HG03558 (cell line): ENCODE results near the gene ISLR.

Experiments used
- ATAC-seq: cut with Tn5 transposase; IDR thresholded peaks from one replicate; pipeline ENCODE4 v1.9.1; 2021; ENCODE audit warnings: moderate number of reproducible peaks; ENCODE audit not compliant: unreplicated experiment; ENCODE audit errors: extremely low read depth

Gene ISLR

GRCh38 chr15:74192751-74193150 lies 19.2 kb downstream of the ISLR start:
- ATAC-seq: no peak

- ATAC-seq: no peak
These were observed 19.8 kb downstream of the ISLR start for GRCh38 chr15:74193299-74193718.

GRCh38 chr15:74193905-74194304 lies 20.4 kb downstream of the ISLR start:
- no peak for ATAC-seq

- no peak for ATAC-seq
These were observed 21.4 kb downstream of the ISLR start for GRCh38 chr15:74194572-74195559.

- ATAC-seq: no peak
These were observed 22.7 kb downstream of the ISLR start for GRCh38 chr15:74196175-74196574.

- no peak for ATAC-seq
These were observed 23.9 kb downstream of the ISLR start for GRCh38 chr15:74197176-74197965.

GRCh38 chr15:74199297-74199652 lies 25.8 kb downstream of the ISLR start:
- ATAC-seq: no peak

- ATAC-seq: no peak
These were observed 26.9 kb downstream of the ISLR start for GRCh38 chr15:74200412-74200815.

GRCh38 chr15:74200871-74201419 lies 27.4 kb downstream of the ISLR start:
- no peak for ATAC-seq

- no peak for ATAC-seq
These were observed 28.4 kb downstream of the ISLR start for GRCh38 chr15:74201710-74202420.

- ATAC-seq: no peak
These were observed 29.2 kb downstream of the ISLR start, which contains the start of gene STRA6 for GRCh38 chr15:74202452-74203401. Gene STRA6, minus strand, starts transcription at chr15:74202787. Its CDS starts 520 bp downstream, at chr15:74202267.

GRCh38 chr15:74203914-74204431 lies 30.5 kb downstream of the ISLR start:
- ATAC-seq: no peak

- ATAC-seq: no peak
These were observed 32.1 kb downstream of the ISLR start for GRCh38 chr15:74205582-74205947.

- ATAC-seq: no peak
These were observed 33.3 kb downstream of the ISLR start for GRCh38 chr15:74206801-74207281.

GRCh38 chr15:74207652-74208440 lies 34.3 kb downstream of the ISLR start:
- no peak for ATAC-seq

- ATAC-seq: no peak
These were observed 35.0 kb downstream of the ISLR start for GRCh38 chr15:74208496-74208895.

- no peak for ATAC-seq
These were observed 35.5 kb downstream of the ISLR start for GRCh38 chr15:74208901-74209559.
